ENCODE results near the gene TRIM8. TPM values are rescaled to one million over a fixed set of nuclear protein-coding genes. Genes with fewer than 3 reads are reported as not detected.

Gene TRIM8
- total RNA-seq, 2 experiments from 2014 or later = 18.8 to 20.0 TPM

GRCh38 chr10:102617816-102618215 lies 26.5 kb upstream of the TRIM8 start:
- Mint-ChIP-seq H3K4me1 (ENCODE audit: low read depth) (peaks cover 4% of the 10 kb centered on the region), H3K4me3 (no peak overlapping the region), H3K27me3 (ENCODE audit: low read depth) (no peaks in the 10 kb centered on the region), H3K9me3 (no peaks in the 10 kb centered on the region), H3K27ac (no peak overlapping the region), H3K36me3 (ENCODE audit: low read depth) (peaks cover 3% of the 10 kb centered on the region)
- no peak for DNase-seq
- intact Hi-C loops (cut with micrococcal nuclease) = no loop called here
- CTCF ChIA-PET = no interaction called here

DNA sequence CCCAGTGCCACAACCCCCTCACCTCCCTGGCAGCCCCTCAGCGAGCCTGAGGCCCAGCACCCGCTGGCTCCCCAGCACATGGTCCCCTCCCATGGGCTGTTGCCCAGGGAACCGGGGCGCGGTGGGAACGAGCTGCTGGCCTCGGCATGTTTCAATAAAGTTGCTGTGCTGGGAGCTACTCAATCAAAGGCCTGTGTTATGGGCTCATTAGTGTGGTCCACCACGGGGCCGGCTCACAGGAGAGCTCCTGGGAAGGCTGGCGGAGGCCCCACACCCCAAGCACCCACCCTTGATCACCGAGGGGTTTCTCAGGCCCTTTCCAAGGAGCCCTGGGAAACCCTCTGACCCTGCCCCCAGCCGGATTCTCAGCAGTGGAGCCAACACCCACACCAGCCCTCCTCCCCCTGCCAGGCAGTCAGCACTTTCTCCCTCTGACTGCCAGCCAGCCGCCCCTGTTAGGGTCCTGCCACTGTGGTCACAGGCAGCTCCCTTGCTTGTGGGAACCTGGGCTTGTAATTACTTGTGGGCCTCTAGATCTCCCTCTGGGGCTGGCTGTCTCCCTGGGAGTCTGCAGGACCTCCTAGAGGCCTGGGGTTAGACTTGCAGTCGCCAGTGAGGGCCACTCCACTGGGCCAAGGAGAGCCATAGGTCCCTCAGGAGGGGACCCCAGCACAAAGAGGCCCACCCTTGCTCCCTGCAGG lies 24.8 kb upstream of the TRIM8 start:
- CTCF ChIA-PET = interaction anchor here (0.6 kb wide), 1 partner anchor 45 kb away, joined by 5 read pairs; no protein-coding TSS in a partner anchor
- Mint-ChIP-seq H3K4me3 (no peak overlapping the region), H3K36me3 (ENCODE audit: low read depth) (peaks cover 3% of the 10 kb centered on the region), H3K27me3 (ENCODE audit: low read depth) (no peaks in the 10 kb centered on the region), H3K9me3 (no peaks in the 10 kb centered on the region), H3K4me1 (ENCODE audit: low read depth) (no peaks in the 10 kb centered on the region), H3K27ac (no peak overlapping the region)
- intact Hi-C loops (cut with micrococcal nuclease) = no loop called here
- DNase-seq = no peak

DNA sequence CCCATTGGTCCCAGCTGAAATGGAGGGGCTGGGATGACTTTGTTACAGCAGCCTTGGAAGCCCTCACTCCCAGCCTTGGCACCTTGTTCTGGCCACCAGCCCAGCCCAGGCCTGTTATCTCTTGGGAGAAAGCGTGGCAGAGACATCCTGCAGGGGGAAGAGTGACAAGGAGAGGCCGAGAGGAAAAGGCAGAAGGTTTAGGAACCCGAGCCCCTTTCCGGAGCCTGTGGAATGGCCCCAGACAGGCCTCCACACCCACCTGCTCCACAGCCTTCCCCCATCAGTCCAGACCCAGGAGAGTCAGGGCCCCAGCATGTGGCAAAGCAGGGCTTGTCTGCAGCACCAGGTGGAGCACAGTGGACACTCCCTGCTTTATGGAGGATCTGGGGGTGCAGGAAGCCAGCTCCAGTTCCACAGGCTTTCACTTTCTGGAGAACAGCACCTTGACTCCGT lies 24.1 kb upstream of the TRIM8 start:
- Mint-ChIP-seq H3K27ac (no peak overlapping the region), H3K27me3 (ENCODE audit: low read depth) (no peaks in the 10 kb centered on the region), H3K9me3 (no peaks in the 10 kb centered on the region), H3K4me1 (ENCODE audit: low read depth) (no peaks in the 10 kb centered on the region), H3K4me3 (no peak overlapping the region), H3K36me3 (ENCODE audit: low read depth) (peaks cover 3% of the 10 kb centered on the region)
- CTCF ChIA-PET = no interaction called here
- DNase-seq = no peak
- intact Hi-C loops (cut with micrococcal nuclease) = no loop called here

GRCh38 chr10:102620591-102621442 lies 23.5 kb upstream of the TRIM8 start:
- Mint-ChIP-seq H3K27ac (no peak overlapping the region), H3K4me1 (ENCODE audit: low read depth) (no peaks in the 10 kb centered on the region), H3K9me3 (no peaks in the 10 kb centered on the region), H3K36me3 (ENCODE audit: low read depth) (peaks cover 3% of the 10 kb centered on the region), H3K27me3 (ENCODE audit: low read depth) (no peaks in the 10 kb centered on the region), H3K4me3 (no peak overlapping the region)
- DNase-seq = no peak
- CTCF ChIA-PET = no interaction called here
- intact Hi-C loops (cut with micrococcal nuclease) = no loop called here

DNA sequence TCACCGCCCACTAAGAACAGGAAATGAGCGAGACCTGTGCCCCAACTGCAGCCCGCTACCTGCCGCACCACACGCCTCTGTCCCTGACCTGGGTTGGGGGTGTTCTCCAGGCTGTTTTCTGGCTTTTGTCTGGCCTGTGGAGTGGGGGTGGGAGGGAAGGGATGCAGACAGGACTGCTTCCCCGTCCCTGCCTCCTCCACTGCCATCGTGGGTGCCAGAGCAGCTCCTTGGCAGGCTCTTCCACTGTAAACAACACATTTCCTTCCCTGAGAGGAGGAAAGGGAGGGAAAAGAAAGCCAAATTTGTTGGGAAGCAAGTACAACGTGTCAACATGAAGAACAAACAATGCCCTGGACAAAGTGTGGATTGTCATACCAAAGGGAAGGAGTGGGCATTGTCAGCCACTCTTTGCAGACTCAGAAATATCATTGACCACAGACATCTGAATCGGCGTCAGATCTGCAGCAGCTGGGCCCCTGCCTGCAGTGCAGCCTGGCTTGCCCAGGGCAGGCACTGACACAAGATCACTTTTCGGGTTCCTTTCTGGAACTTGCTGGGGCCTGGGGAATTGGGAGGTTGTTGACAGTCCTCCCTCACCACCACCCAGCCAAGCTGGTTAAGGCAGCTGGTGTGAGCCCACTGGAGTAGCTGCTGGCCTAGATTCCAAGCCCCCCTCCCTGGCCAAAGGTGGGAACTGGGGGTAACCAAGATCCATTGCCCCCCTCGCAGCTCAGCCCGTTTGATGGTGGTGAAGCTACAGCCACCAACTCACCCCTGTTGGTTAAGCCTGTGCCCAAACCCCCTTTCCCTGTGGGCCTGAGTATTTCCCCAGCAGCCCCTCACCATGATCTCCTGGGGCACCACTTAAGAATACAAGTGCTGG lies 22.6 kb upstream of the TRIM8 start:
- Mint-ChIP-seq H3K4me3 (no peak overlapping the region), H3K27me3 (ENCODE audit: low read depth) (no peaks in the 10 kb centered on the region), H3K9me3 (no peaks in the 10 kb centered on the region), H3K4me1 (ENCODE audit: low read depth) (no peaks in the 10 kb centered on the region), H3K36me3 (ENCODE audit: low read depth) (peaks cover 2% of the 10 kb centered on the region), H3K27ac (no peak overlapping the region)
- DNase-seq = no peak
- CTCF ChIA-PET = no interaction called here
- intact Hi-C loops (cut with micrococcal nuclease) = no loop called here

DNA sequence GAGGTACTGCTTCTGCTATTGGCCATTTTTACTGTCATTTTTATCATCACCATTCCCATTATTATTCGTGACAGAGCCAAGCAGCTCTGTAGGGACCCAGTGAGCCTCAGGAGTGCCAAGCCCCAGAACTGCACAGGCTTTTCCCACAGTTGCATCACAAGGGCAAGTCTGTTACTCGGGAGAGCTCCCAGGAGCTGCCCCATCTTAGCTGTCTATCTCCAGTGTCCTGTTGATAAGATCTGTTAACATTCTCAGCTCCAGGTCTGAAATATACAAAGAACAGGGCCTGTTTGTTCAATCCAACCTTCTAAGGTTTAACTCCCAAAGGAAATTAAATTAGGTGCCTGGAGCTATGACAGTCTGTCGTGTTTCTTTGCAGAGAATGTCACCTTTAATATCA lies 20.2 kb upstream of the TRIM8 start:
- no peaks in the 10 kb centered on the region for H3K4me1 Mint-ChIP-seq (ENCODE audit: low read depth)
- H3K36me3 Mint-ChIP-seq (ENCODE audit: low read depth) = no peaks in the 10 kb centered on the region
- no peak overlapping the region for H3K27ac Mint-ChIP-seq
- CTCF ChIA-PET = interaction anchor here (1.1 kb wide), 1 partner anchor 40 kb away, joined by 3 read pairs; no protein-coding TSS in a partner anchor
- intact Hi-C loops (cut with micrococcal nuclease) = no loop called here
- H3K9me3 Mint-ChIP-seq = no peaks in the 10 kb centered on the region
- no peak for DNase-seq
- H3K27me3 Mint-ChIP-seq (ENCODE audit: low read depth) = no peaks in the 10 kb centered on the region
- H3K4me3 Mint-ChIP-seq = no peak overlapping the region

DNA sequence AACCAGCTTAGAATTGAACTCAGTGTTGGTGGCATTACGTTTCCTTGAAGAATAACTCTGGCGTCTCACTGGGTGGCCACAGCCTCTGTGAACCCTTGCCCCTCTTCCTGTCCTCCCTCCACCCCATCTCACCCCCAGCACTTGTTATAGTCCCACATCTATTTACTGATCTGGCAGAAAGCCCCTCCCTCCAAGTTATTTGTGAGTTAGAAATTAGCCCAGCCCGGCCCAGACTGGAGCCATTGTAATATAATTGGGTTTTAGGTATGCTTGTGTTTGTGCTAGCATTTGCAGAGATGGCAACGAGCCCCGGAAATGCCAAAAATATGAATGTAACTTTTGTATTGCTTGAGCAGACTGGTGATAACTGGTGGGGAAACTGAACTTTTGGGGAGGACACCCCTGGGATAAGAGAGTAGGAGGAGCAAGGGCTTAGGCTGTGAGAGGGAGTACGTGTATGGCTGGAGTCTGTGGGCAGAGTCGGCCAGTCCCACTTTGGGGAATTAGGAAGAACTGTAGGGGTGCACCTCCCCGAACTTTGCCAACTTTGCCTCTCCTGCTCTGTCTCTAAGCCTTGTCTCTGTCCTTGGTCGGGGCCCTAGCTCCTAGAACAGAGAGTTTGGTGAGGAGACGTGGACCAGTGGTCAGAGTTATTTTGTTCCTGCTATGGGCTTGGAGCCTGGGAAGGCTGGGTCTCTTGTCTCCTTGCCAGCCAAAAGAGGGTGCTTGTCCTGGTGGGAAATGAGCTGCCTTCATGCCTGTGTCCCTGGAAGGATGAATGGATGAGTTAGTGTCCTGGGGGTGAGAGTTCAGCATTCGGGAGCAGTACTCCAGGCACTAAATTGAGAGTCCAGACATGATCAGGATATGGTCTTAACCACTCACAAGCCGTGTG lies 19.3 kb upstream of the TRIM8 start:
- H3K36me3 Mint-ChIP-seq (ENCODE audit: low read depth) = no peaks in the 10 kb centered on the region
- no peaks in the 10 kb centered on the region for H3K4me1 Mint-ChIP-seq (ENCODE audit: low read depth)
- intact Hi-C loops (cut with micrococcal nuclease) = no loop called here
- no peak for DNase-seq
- H3K9me3 Mint-ChIP-seq = no peaks in the 10 kb centered on the region
- CTCF ChIA-PET = interaction anchor here (1.1 kb wide), 1 partner anchor 41 kb away, joined by 3 read pairs; no protein-coding TSS in a partner anchor
- H3K27ac Mint-ChIP-seq = no peak overlapping the region
- no peaks in the 10 kb centered on the region for H3K27me3 Mint-ChIP-seq (ENCODE audit: low read depth)
- no peak overlapping the region for H3K4me3 Mint-ChIP-seq

- H3K27ac Mint-ChIP-seq = no peak overlapping the region
- no peaks in the 10 kb centered on the region for H3K36me3 Mint-ChIP-seq (ENCODE audit: low read depth)
- CTCF ChIA-PET = no interaction called here
- H3K4me3 Mint-ChIP-seq = no peak overlapping the region
- intact Hi-C loops (cut with micrococcal nuclease) = no loop called here
- DNase-seq = no peak
- H3K9me3 Mint-ChIP-seq = no peaks in the 10 kb centered on the region
- peaks cover 2% of the 10 kb centered on the region for H3K4me1 Mint-ChIP-seq (ENCODE audit: low read depth)
- H3K27me3 Mint-ChIP-seq (ENCODE audit: low read depth) = no peaks in the 10 kb centered on the region
Measured at GRCh38 chr10:102626026-102626685, 18.1 kb upstream of the TRIM8 start.

- Mint-ChIP-seq H3K27me3 (ENCODE audit: low read depth) (no peaks in the 10 kb centered on the region), H3K4me1 (ENCODE audit: low read depth) (peaks cover 8% of the 10 kb centered on the region), H3K9me3 (no peaks in the 10 kb centered on the region), H3K4me3 (no peak overlapping the region), H3K27ac (no peak overlapping the region), H3K36me3 (ENCODE audit: low read depth) (no peaks in the 10 kb centered on the region)
- CTCF ChIA-PET = no interaction called here
- intact Hi-C loops (cut with micrococcal nuclease) = no loop called here
- no peak for DNase-seq
Measured at GRCh38 chr10:102627291-102627735, 17.0 kb upstream of the TRIM8 start.

DNA sequence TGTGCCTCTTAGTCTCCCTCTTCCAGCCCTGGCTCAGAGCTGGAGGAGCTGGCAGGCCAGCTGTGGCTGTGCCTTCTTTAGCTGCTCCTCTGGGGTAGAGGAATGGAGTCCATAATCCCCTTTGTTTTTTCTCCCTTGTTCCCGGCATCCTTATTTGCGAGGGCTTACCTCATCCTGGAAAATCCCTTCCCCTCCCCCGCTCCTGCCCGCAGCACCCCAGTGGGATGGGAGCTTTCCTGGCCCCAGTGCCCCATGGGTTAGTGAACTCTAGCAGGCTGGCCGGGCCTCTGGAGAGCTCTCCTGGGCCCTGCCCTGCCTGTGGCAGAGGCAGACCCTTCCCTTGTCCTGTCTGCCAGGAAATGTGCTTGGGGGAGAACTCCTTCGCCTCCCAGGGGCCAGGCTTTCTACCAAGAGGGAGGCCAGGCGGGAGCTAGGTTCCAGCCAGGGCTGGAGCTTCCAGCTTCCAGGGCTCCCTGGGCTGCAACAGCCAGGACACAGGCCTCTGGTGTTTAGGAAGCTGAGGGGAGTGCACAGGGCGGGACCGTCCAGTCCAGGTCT lies 16.5 kb upstream of the TRIM8 start:
- Mint-ChIP-seq H3K27me3 (ENCODE audit: low read depth) (no peaks in the 10 kb centered on the region), H3K27ac (peak overlapping the region; percentile 27), H3K36me3 (ENCODE audit: low read depth) (no peaks in the 10 kb centered on the region), H3K9me3 (no peaks in the 10 kb centered on the region), H3K4me1 (ENCODE audit: low read depth) (peaks cover 13% of the 10 kb centered on the region), H3K4me3 (no peak overlapping the region)
- CTCF ChIA-PET = no interaction called here
- no peak for DNase-seq
- intact Hi-C loops (cut with micrococcal nuclease) = no loop called here

DNA sequence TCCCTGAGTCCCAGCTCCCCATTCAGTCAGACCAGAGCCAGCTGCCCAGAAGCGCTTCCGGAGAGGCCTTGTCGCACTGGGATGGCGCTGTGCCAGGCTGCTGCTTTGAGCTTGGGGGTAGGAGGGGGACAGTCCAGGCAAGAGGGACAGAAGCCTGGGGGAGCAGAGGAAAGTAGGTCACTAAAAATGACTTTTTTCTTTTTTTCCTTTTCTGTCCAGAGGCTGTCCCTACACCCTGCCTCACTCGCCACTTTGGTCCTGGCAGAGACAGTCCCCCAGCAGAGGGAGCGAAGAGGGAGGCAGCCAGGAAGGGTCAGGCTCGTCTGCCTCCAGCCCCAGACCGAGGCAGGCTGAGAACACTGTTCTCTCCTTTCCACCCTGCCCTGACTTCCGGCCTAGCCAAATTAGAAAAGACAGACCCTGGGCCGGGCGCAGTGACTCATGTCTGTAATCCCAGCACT lies 15.8 kb upstream of the TRIM8 start:
- H3K36me3 Mint-ChIP-seq (ENCODE audit: low read depth) = no peaks in the 10 kb centered on the region
- H3K4me3 Mint-ChIP-seq = no peak overlapping the region
- intact Hi-C loops (cut with micrococcal nuclease) = no loop called here
- H3K9me3 Mint-ChIP-seq = no peaks in the 10 kb centered on the region
- H3K27me3 Mint-ChIP-seq (ENCODE audit: low read depth) = no peaks in the 10 kb centered on the region
- no peak overlapping the region for H3K27ac Mint-ChIP-seq
- CTCF ChIA-PET = no interaction called here
- H3K4me1 Mint-ChIP-seq (ENCODE audit: low read depth) = peaks cover 20% of the 10 kb centered on the region
- no peak for DNase-seq

All from activated naive CD4-positive, alpha-beta T cell treated with anti-CD3 and anti-CD28 coated beads for 36 hours (primary cell).